ENCODE data around the gene DNAJB12.

The DNAJB12 gene

GRCh38 chr10:72322280-72323058, 32.2 kb downstream of the DNAJB12 start:
- no peak for TF ChIP-seq CTCF (IDR thresholded peaks at IDR 0.05; ENCODE audit: extremely low read depth, insufficient read depth, missing control alignments)
- in situ Hi-C loops (cut with MboI; ENCODE audit: low pct_unique_long_range_greater_than_20kb, low sequenced_read_pairs, unreplicated experiment), result no loop called here
- no peak for DNase-seq (ENCODE audit: low spot score)

- TF ChIP-seq CTCF (IDR thresholded peaks at IDR 0.05; ENCODE audit: extremely low read depth, insufficient read depth, missing control alignments), result no peak
- DNase-seq (ENCODE audit: low spot score), result no peak
- in situ Hi-C loops (cut with MboI; ENCODE audit: low pct_unique_long_range_greater_than_20kb, low sequenced_read_pairs, unreplicated experiment), result no loop called here
Measured at GRCh38 chr10:72322030-72322279, 32.8 kb downstream of the DNAJB12 start.

GRCh38 chr10:72321248-72322029, 33.3 kb downstream of the DNAJB12 start:
- TF ChIP-seq CTCF (IDR thresholded peaks at IDR 0.05; ENCODE audit: extremely low read depth, insufficient read depth, missing control alignments), result no peak
- DNase-seq (ENCODE audit: low spot score), result no peak
- in situ Hi-C loops (cut with MboI; ENCODE audit: low pct_unique_long_range_greater_than_20kb, low sequenced_read_pairs, unreplicated experiment), result no loop called here

DNA sequence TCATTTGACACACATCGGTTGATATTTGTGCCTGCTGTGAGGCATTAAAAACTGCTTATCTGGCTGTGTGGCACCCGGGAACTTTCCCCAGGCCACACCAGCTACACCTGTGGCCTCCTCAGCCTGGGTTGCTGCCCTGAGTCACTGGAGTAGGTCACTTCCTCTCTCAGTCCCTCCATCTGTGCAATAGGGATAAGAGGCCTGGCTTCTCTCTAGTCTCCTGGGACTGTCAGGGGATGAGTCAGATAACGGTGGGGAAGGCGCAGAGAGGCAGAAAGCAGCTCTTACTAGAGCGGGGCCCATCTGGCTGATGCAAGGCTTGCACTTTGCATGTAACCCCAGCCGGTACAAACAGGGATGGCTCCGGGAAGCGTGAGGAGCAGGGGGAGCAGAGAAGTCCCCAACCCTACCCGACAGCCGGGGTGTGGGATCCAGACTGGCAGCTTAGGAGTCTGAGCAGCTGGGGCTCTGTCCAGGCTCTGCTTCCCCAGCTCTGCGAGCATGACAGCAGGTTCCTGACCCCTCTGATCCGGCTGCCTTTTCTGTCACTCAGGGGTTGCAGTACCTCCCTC, 34.0 kb downstream of the DNAJB12 start:
- in situ Hi-C loops (cut with MboI; ENCODE audit: low pct_unique_long_range_greater_than_20kb, low sequenced_read_pairs, unreplicated experiment), result no loop called here
- no peak for TF ChIP-seq CTCF (IDR thresholded peaks at IDR 0.05; ENCODE audit: extremely low read depth, insufficient read depth, missing control alignments)

DNA sequence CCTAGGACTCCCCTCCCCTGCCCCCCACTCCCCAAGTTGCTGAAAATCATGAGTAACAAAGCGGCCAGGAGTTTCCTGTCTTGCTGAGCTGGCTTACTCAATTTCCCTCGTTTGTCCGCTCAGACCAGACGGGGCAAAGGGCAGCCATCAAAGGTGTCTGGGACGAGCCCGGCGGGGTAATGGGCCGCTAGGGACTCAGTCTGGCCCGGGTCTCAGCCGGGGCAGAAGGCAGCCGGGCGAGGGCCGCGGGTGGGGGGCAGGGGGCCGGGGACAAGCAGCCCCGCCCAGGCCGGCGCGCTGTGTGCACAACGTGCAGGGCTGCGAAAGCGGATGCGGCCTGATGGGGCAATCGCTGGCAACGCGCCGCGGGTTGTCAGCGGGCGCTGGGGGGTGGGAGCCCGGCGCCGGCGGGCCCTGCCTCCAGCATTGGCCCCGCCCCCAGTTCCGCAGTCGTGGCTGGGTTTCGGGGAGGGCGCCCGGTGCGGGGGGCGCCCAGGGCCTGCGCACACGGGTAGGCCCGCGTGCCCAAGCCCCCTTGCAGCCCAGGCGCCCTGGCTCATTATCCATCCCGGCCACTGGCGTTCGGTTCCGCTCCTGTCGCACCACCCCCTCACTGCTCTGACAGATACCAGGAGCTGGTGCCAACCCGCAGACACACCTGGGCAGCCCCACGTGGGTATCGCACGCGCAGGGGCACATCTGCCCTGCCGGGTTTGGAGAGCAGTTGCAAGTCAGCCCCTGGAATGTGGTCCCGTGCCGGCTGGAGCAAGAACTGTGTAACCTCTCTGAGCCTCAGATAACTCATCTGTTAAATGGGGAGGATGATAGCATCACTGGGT, 35.1 kb downstream of the DNAJB12 start:
- no peak for TF ChIP-seq CTCF (IDR thresholded peaks at IDR 0.05; ENCODE audit: extremely low read depth, insufficient read depth, missing control alignments)
- in situ Hi-C loops (cut with MboI; ENCODE audit: low pct_unique_long_range_greater_than_20kb, low sequenced_read_pairs, unreplicated experiment), result no loop called here
- peak; percentile 90 for DNase-seq (ENCODE audit: low spot score)

More for the DNA sequence above, 34.0 kb downstream of the DNAJB12 start:
- DNase-seq (ENCODE audit: low spot score), result peak; percentile 88

Measured in GM13977 (cell line).